HG02970 (cell line): Measurements from ENCODE around the gene SPTY2D1.

ENCODE experiments used
- ATAC-seq: cut with Tn5 transposase; IDR thresholded peaks from one replicate; pipeline ENCODE4 v1.9.1; 2021; ENCODE audit warnings: mild to moderate bottlenecking, moderate library complexity, moderate number of reproducible peaks; ENCODE audit not compliant: unreplicated experiment, low FRiP score

Gene SPTY2D1

GRCh38 chr11:18567081-18567480, 67.1 kb downstream of the SPTY2D1 start:
- ATAC-seq, result no peak

DNA sequence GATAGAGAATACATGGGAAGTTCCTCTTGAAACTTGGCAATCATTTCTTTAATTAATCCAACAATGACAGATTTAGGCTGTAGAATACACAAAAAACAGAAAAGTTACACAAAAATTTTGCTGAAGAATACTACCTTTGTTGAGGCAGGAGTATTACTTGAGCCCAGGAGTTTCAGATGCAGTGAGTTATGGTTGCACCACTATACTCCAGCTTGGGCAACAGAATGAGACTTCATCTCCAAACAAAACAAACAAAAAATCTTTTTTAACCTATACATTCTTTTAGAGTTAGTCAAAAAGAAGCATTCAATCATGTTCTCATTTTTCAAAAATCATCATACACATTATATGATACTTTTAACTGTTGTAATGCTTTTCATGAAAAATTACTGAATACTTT, 67.7 kb downstream of the SPTY2D1 start:
- ATAC-seq, result no peak

DNA sequence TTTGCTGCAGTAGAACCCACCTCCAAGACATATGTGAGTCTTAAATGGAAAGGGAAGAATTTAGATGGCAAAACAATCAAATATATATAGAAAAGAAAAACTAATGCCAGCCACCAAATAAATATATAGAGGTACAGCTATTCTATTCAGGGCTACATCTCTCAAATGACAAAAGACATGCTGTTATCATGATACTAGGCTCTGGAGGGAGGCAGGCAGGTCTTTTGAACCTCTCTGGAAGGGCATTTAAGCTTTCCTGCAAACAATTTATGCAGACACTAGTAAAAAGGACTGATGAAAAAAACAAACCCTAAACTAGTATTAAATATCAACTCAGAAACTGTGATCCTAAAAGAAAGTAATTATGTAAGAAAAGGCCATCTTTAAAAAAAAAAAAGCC, 70.0 kb downstream of the SPTY2D1 start:
- no peak for ATAC-seq

GRCh38 chr11:18563090-18563730, 70.9 kb downstream of the SPTY2D1 start:
- no peak for ATAC-seq
